SU-DHL-6 (cell line): Measurements from ENCODE around the gene PVALEF.

Source experiments
- H2AFZ ChIP-seq: fragments of 200-600 bp; sonication (generic); 2 replicates; pipeline ENCODE4 v1.6.1; 2014; ENCODE audit warnings: low read depth, mild to moderate bottlenecking, moderate library complexity, mixed read lengths, antibody characterized with exemption, low read length; ENCODE audit not compliant: severe bottlenecking
- H3F3A ChIP-seq: fragments of 200-600 bp; shearing (Covaris generic); 2 replicates; pipeline ENCODE4 v1.6.0; 2016; ENCODE audit warnings: antibody characterized with exemption, mild to moderate bottlenecking; ENCODE audit not compliant: insufficient read depth
- H3K27ac ChIP-seq: fragments of 200-600 bp; sonication (generic); 2 replicates; pipeline ENCODE4 v1.5.1; 2016; ENCODE audit warnings: low read depth, mild to moderate bottlenecking, low read length, moderate library complexity, mixed read lengths
- H3K27me3 ChIP-seq: fragments of 200-600 bp; sonication (generic), shearing (Covaris generic); 2 replicates; pipeline ENCODE4 v1.6.0; 2014; ENCODE audit warnings: mild to moderate bottlenecking, low read length
- H3K36me3 ChIP-seq: fragments of 200-600 bp; sonication (generic); 2 replicates; pipeline ENCODE4 v1.6.1; 2014; ENCODE audit warnings: mild to moderate bottlenecking, low read length, mixed read lengths
- H3K4me2 ChIP-seq: fragments of 300-600, 200-600 bp; shearing (Covaris generic), sonication (generic); 2 replicates; pipeline ENCODE4 v1.6.0; 2014; ENCODE audit warnings: low read length, low read depth, mild to moderate bottlenecking; ENCODE audit not compliant: poor library complexity, severe bottlenecking
- H3K4me3 ChIP-seq: fragments of 200-600 bp; sonication (generic); 2 replicates; pipeline ENCODE4 v1.5.1; 2014; ENCODE audit warnings: antibody characterized with exemption, low read length, mild to moderate bottlenecking, mixed read lengths; ENCODE audit not compliant: insufficient read depth, poor library complexity, severe bottlenecking
- H3K79me2 ChIP-seq: fragments of 200-600 bp; sonication (generic); 2 replicates; pipeline ENCODE4 v1.6.1; 2014; ENCODE audit warnings: mild to moderate bottlenecking, low read length, moderate library complexity; ENCODE audit not compliant: insufficient read depth
- H3K9ac ChIP-seq: fragments of 200-600 bp; sonication (generic); 2 replicates; pipeline ENCODE4 v1.7.0; 2014; ENCODE audit warnings: mild to moderate bottlenecking, low read length
- H3K9me2 ChIP-seq: fragments of 200-600 bp; sonication (generic); replicated peaks from 2 replicates; pipeline ENCODE4 v1.6.1; 2014; ENCODE audit warnings: low read length; ENCODE audit not compliant: insufficient read depth
- H3K9me3 ChIP-seq: fragments of 200-600 bp; sonication (generic); 2 replicates; pipeline ENCODE4 v1.6.1; 2014; ENCODE audit warnings: low read length, mixed read lengths; ENCODE audit not compliant: insufficient read depth
- H4K20me1 ChIP-seq: fragments of 200-600 bp; sonication (generic); 2 replicates; pipeline ENCODE4 v1.6.1; 2014; ENCODE audit warnings: low read depth, mild to moderate bottlenecking, antibody characterized with exemption, low read length, moderate library complexity, mixed read lengths
- EZH2phosphoT487 ChIP-seq: fragments of 200-600 bp; sonication (generic), shearing (Covaris generic); conservative IDR thresholded peaks from 2 replicates; pipeline ENCODE4 v1.6.1; 2018; ENCODE audit warnings: mild to moderate bottlenecking, antibody characterized with exemption, low read length, moderate library complexity, mixed read lengths
- TF ChIP-seq, protein P1 (sequence below): fragments of 200-600 bp; sonication (generic); IDR thresholded peaks from one replicate; pipeline ENCODE4 v1.5.1; 2017; ENCODE audit warnings: antibody characterized with exemption, mild to moderate bottlenecking, low read length, moderate library complexity; ENCODE audit not compliant: insufficient read depth, poor library complexity, severe bottlenecking

Gene PVALEF

DNA sequence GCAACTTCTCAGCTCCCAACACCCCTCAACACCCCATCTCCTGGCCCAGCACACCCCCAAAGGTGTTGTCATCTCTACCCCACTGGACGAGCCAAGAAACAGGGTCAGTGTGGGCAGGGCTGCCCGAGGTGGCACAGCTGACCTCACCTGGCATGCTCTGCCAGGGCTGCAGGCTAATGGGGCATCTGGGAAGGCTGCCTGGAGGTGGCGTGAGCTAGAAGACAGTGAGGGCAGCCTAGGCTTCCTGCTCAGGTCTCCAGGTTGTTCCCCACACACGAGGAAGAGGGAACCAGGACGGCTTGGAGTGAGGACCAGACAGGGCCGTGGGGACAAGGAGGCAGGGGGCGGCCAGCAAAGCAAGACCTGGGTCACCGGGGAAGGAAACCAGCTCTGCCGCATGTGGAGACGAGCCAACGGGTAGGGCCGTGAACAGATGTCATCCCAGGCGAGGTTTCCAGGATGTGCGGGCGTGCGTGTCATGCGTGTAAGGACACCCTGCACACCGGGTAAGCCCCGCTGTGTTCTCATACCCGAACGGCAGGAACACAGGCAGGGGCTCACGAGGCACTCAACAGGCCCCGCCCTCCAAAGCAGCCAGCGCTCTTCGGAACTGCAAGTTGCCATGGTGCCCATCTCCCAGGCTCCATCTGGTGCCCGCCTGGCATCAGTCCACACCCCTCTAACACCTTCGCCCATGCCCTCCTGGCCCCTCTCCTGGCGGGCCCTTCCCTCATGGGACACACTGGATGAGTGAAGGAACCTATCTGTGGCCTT is 29.6 kb upstream of the PVALEF start:
- Histone ChIP-seq H3K9me2 (no peaks in the 10 kb centered on the region), H3K79me2 (no peaks in the 10 kb centered on the region), H3K9ac (no peak overlapping the region), H3K27me3 (no peaks in the 10 kb centered on the region), H2AFZ (no peak overlapping the region), H3K4me2 (no peak overlapping the region), H3F3A (no peaks in the 10 kb centered on the region), H3K9me3 (no peaks in the 10 kb centered on the region; the same call in 1 of the 2 replicates), H3K27ac (no peak overlapping the region), H3K4me3 (no peak overlapping the region), H3K36me3 (no peaks in the 10 kb centered on the region), H4K20me1 (no peaks in the 10 kb centered on the region)
- TF ChIP-seq, protein P1, sequence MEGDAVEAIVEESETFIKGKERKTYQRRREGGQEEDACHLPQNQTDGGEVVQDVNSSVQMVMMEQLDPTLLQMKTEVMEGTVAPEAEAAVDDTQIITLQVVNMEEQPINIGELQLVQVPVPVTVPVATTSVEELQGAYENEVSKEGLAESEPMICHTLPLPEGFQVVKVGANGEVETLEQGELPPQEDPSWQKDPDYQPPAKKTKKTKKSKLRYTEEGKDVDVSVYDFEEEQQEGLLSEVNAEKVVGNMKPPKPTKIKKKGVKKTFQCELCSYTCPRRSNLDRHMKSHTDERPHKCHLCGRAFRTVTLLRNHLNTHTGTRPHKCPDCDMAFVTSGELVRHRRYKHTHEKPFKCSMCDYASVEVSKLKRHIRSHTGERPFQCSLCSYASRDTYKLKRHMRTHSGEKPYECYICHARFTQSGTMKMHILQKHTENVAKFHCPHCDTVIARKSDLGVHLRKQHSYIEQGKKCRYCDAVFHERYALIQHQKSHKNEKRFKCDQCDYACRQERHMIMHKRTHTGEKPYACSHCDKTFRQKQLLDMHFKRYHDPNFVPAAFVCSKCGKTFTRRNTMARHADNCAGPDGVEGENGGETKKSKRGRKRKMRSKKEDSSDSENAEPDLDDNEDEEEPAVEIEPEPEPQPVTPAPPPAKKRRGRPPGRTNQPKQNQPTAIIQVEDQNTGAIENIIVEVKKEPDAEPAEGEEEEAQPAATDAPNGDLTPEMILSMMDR, result no peak
- TF ChIP-seq EZH2phosphoT487, result no peak

GRCh38 chr17:81136366-81136765 is 28.9 kb upstream of the PVALEF start:
- H2AFZ ChIP-seq, result no peak overlapping the region
- H3K9me3 ChIP-seq, result no peaks in the 10 kb centered on the region; the same call in 1 of the 2 replicates
- no peak overlapping the region for H3K27ac ChIP-seq
- no peaks in the 10 kb centered on the region for H3K36me3 ChIP-seq
- no peaks in the 10 kb centered on the region for H3K79me2 ChIP-seq
- no peaks in the 10 kb centered on the region for H3K9me2 ChIP-seq
- H3F3A ChIP-seq, result no peaks in the 10 kb centered on the region
- TF ChIP-seq EZH2phosphoT487, result no peak
- TF ChIP-seq, protein P1, result no peak
- no peak overlapping the region for H3K4me3 ChIP-seq
- H3K9ac ChIP-seq, result no peak overlapping the region
- no peaks in the 10 kb centered on the region for H3K27me3 ChIP-seq
- H4K20me1 ChIP-seq, result no peaks in the 10 kb centered on the region
- H3K4me2 ChIP-seq, result no peak overlapping the region

GRCh38 chr17:81137248-81137647 is 28.1 kb upstream of the PVALEF start:
- Histone ChIP-seq H3K4me2 (no peak overlapping the region), H3K9me3 (no peaks in the 10 kb centered on the region; the same call in 1 of the 2 replicates), H3K79me2 (no peaks in the 10 kb centered on the region), H3F3A (no peaks in the 10 kb centered on the region), H4K20me1 (no peaks in the 10 kb centered on the region), H3K9ac (no peak overlapping the region), H3K4me3 (no peak overlapping the region), H2AFZ (no peak overlapping the region), H3K27ac (no peak overlapping the region), H3K9me2 (no peaks in the 10 kb centered on the region), H3K36me3 (no peaks in the 10 kb centered on the region), H3K27me3 (no peaks in the 10 kb centered on the region)
- TF ChIP-seq, protein P1, result no peak
- no peak for TF ChIP-seq EZH2phosphoT487
